Mesenteric fat pad (tissue), 1 donor: ENCODE results near the gene CDKN1C. TPM values are rescaled to one million over a fixed set of nuclear protein-coding genes. Genes with fewer than 3 reads are reported as not detected.

ENCODE experiments used
- DNase-seq: peaks from one replicate; pipeline ENCODE4 v3.0.0-alpha.2; 2020; ENCODE audit warnings: low spot score
- total RNA-seq: library from RNA; stranded (reverse); fragmentation: NEBNext Ultra II Directional; extraction: Animal tissue kit (Norgen Biotek cat#: 25700); gene quantifications from one replicate; pipeline ENCODE4 v1.2.1, GENCODE V29; 2021
- donor health status: DM: yes; HTN: yes; CAD: no.

Gene CDKN1C
- total RNA-seq, 1 donor from 2014 or later = 252 TPM

GRCh38 chr11:2923446-2924375 lies 38.1 kb upstream of the CDKN1C start:
- DNase-seq = no peak

DNA sequence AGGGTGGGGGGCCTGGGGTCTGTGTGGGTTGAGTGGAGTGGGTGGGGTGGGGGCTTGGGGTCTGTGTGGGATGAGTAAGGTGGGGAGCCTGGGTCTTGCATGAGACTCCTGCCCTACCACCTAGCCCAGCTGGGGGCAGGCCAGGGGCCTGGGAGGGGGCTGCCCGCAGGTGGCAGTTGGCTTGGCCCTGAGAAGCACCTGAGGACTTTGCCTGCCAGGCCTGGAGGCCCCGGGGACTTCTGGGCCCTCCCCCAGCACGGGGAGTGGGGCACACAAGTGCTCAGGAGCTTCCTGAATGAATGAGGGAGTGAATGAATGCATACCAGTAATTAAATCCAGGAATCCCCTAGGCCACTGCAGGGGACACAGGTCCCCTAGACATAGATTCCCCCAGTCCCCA lies 37.1 kb upstream of the CDKN1C start:
- DNase-seq = no peak

- DNase-seq = no peak
These were observed 36.3 kb upstream of the CDKN1C start for GRCh38 chr11:2921742-2922493.

DNA sequence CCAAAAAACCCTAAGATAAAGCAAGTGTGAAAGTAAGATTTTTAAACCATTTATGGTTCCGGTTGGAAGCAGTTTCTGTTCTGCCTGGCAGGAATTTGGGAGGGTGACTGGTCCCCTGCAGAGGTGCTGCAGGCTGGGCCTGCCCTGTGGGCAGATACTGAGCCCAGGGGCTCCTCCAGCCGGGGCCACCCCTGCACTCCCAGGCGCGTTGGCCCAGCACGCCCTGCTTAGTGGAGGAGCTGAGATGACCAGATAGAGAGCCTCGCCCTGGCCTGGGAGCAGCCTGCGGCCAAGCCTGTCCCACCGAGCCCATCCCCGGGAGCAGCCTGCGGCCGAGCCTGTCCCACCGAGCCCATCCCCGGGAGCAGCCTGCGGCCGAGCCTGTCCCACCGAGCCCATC lies 35.7 kb upstream of the CDKN1C start:
- DNase-seq = no peak

GRCh38 chr11:2920343-2920742 lies 34.8 kb upstream of the CDKN1C start:
- no peak for DNase-seq

GRCh38 chr11:2919837-2920236 lies 34.3 kb upstream of the CDKN1C start:
- DNase-seq = no peak

DNA sequence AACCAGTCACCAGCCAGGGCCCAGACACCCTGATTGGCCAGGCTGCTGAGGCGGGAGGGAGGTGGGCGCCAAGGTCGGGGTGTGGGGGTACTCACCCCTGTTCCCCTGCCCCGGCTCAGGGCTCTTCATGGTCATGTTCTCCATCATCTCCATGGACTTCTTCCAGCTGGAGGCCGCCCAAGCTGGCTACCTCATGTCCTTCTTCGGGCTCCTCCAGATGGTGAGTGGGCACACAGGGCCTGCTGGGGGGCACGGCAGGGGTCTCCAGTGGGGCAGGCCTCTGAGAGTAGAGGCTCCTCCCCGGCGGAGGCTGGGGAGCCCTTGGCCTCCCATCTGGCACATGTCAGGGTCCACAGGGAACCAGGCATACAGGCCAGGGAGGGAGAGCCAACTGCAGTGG lies 33.6 kb upstream of the CDKN1C start:
- DNase-seq = no peak

- DNase-seq = no peak
These were observed 32.4 kb upstream of the CDKN1C start for GRCh38 chr11:2917842-2918490.

- DNase-seq = no peak
These were observed 31.5 kb upstream of the CDKN1C start for GRCh38 chr11:2916892-2917645.

- no peak for DNase-seq
These were observed 30.7 kb upstream of the CDKN1C start for GRCh38 chr11:2916114-2916891.

- no peak for DNase-seq
These were observed 29.9 kb upstream of the CDKN1C start for GRCh38 chr11:2915473-2915872.

- no peak for DNase-seq
These were observed 29.1 kb upstream of the CDKN1C start for GRCh38 chr11:2914455-2915195.

GRCh38 chr11:2913776-2914175 lies 28.2 kb upstream of the CDKN1C start:
- no peak for DNase-seq

DNA sequence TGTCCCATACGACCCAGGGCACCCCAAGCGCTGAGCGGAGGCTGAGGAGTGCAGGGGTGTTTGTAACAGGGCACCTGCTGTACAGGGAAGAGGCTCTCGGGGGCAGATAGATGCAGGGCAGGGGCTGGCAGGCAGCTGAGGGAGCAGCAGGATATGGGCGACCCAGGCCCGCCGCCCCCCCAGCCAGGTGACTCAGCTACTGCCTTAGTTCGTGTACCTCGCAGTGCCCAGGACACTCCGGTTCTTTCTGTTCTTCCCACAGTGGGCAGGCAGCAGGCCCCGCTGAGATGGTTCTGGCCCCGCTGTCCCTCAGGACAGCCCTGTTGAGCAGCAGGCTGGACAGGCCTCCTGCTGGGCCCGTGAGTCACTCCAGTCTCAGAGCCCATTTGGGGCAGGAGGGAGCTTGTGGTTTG lies 27.4 kb upstream of the CDKN1C start:
- DNase-seq = no peak

- no peak for DNase-seq
These were observed 26.9 kb upstream of the CDKN1C start for GRCh38 chr11:2912498-2912897.

DNA sequence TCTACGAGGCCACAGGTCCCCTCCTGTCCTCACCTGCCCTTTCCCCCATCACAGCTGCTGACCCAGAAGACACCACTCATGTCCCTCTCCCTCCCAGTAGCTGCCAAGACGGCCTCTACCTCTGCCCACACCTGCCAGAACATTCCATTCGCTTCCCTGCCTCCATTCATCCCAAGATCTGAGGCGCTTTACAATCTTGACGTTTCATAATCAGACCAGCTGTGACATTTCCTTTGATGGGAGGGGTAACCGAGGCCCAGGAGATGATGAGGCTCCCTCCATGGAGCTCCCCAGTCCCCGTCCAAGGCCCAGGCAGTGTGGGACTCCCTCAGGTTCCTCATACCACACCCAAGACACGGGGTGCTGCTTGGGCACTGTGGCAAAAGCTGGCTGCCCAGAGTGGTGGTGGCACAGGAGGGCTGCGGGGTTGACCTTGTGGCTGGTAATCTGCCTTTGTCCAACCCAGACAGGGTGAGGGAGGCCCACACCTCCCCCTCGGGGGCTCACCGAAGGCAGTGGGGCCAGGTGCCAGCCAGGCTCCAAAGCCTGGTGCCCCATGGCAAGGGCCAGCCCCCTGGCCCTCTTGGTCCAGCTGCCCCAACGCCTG lies 26.3 kb upstream of the CDKN1C start:
- DNase-seq = no peak

DNA sequence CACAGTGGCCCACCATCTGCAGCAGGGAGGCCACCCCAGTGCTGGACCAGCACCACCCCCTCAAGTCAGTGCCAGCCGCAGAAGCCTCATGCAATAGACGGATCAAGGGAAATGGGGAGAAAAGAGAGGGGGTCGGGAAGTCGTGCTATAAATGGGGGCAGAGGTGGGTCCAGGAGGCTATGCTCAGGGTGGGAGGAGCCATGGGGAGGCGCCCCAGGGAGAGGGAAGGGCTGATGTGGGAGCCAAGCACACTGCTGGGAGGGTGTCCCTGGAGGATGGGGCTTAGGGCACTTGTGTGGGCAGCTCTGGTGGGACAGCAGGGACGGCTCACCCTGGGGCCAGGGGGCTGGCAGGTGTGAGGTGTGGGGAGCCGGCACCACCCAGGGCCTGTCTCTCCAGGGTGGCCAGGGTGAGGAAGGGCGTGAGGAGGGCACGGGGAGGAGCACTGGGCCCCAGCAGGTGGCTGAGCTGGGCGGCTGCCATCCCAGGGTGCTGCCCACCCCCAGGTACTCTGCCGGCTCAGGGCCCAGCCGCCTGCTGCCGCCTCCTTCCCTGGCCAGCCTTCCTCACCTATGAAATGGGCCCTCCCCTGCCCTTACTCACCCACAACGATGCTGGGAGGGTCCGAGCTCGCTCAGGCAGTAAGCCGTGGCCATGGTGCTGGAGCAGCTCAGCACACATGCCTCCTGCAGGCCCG lies 25.7 kb upstream of the CDKN1C start:
- no peak for DNase-seq

- no peak for DNase-seq
These were observed 24.9 kb upstream of the CDKN1C start for GRCh38 chr11:2910401-2910955.
